IMR-90 (cell line): ENCODE measurements around the gene MYO3B. TPM values are rescaled to one million over a fixed set of nuclear protein-coding genes. Genes with fewer than 3 reads are reported as not detected.

Experiments used
- ATAC-seq: fragments of 200-7000 bp; cut with Tn5 transposase; 2 replicates; pipeline ENCODE4 v1.9.1; 2020; ENCODE audit warnings: low read depth, mild to moderate bottlenecking, moderate library complexity
- BruUV-seq: library from RNA; stranded (reverse); fragments of 400-500 nt; replicated peaks from 2 replicates; lab custom pipeline; 2021; lab: Mats Ljungman, UMichigan
- CTCF ChIA-PET: fragments of 300-600 bp; formaldehyde crosslinking; extraction: SDS; loops from one replicate; lab custom pipeline; 2021; ENCODE audit warnings: antibody characterized with exemption; lab: Yijun Ruan, JAX
- POLR2A ChIA-PET: fragments of 300-600 bp; sonication (Branson Sonifier 250); formaldehyde crosslinking; loops from one replicate; lab custom pipeline; 2022; ENCODE audit warnings: antibody characterized with exemption; ENCODE audit not compliant: unreplicated experiment; lab: Charles Lee
- DNase-seq: peaks from one replicate; pipeline ENCODE4 v3.0.0; 2013
- H2AFZ ChIP-seq: replicated peaks from 2 replicates; pipeline ENCODE3; 2013; ENCODE audit warnings: low read length, mild to moderate bottlenecking; ENCODE audit not compliant: poor library complexity
- H2AK5ac ChIP-seq: 2 replicates; pipeline ENCODE4 v1.6.1; 2013; ENCODE audit warnings: low read depth, low read length, inconsistent platforms
- H2AK9ac ChIP-seq: replicated peaks from 2 replicates; pipeline ENCODE3; 2013; ENCODE audit warnings: mild to moderate bottlenecking, low read depth, low read length, moderate library complexity; ENCODE audit not compliant: poor library complexity
- H2BK120ac ChIP-seq: 2 replicates; pipeline ENCODE4 v1.6.1; 2013; ENCODE audit warnings: low read depth, low read length, inconsistent platforms
- H2BK15ac ChIP-seq: 3 replicates; pipeline ENCODE4 v1.6.1; 2013; ENCODE audit warnings: low read depth, low read length, inconsistent platforms
- H2BK20ac ChIP-seq: 2 replicates; pipeline ENCODE4 v1.6.1; 2013; ENCODE audit warnings: low read depth, mild to moderate bottlenecking, inconsistent platforms, low read length, moderate library complexity
- H2BK5ac ChIP-seq: 2 replicates; pipeline ENCODE4 v1.6.1; 2013; ENCODE audit warnings: mild to moderate bottlenecking, low read depth, low read length, inconsistent platforms; ENCODE audit not compliant: poor library complexity, severe bottlenecking
- H3K14ac ChIP-seq: replicated peaks from 2 replicates; pipeline ENCODE4 v1.6.1; 2013; ENCODE audit warnings: low read depth, low read length, inconsistent platforms
- H3K18ac ChIP-seq: 2 replicates; pipeline ENCODE4 v1.6.1; 2013; ENCODE audit warnings: low read depth, low read length, control low read depth
- H3K23ac ChIP-seq: 2 replicates; pipeline ENCODE4 v1.6.1; 2013; ENCODE audit warnings: low read depth, low read length, inconsistent platforms
- H3K27ac ChIP-seq: 2 replicates; pipeline ENCODE4 v1.5.1; 2013; ENCODE audit warnings: mild to moderate bottlenecking, control low read depth, low read length; ENCODE audit not compliant: insufficient read depth
- H3K27me3 ChIP-seq: 2 replicates; pipeline ENCODE4 v1.6.1; 2013; ENCODE audit warnings: low read length; ENCODE audit not compliant: control insufficient read depth, insufficient read depth
- H3K36me3 ChIP-seq: 2 replicates; pipeline ENCODE4 v1.6.1; 2013; ENCODE audit warnings: low read length, mixed read lengths; ENCODE audit not compliant: control insufficient read depth, insufficient read depth
- H3K4ac ChIP-seq: 2 replicates; pipeline ENCODE4 v1.6.1; 2013; ENCODE audit warnings: low read depth, low read length, inconsistent platforms
- H3K4me1 ChIP-seq: 2 replicates; pipeline ENCODE4 v1.6.1; 2013; ENCODE audit warnings: low read length, mixed read lengths; ENCODE audit not compliant: control insufficient read depth, insufficient read depth
- H3K4me2 ChIP-seq: 2 replicates; pipeline ENCODE4 v1.6.1; 2013; ENCODE audit warnings: low read depth, mild to moderate bottlenecking, control low read depth, low read length, moderate library complexity
- H3K4me3 ChIP-seq: 2 replicates; pipeline ENCODE4 v1.5.1; 2013; ENCODE audit warnings: low read depth, mild to moderate bottlenecking, control low read depth, low read length, moderate library complexity; ENCODE audit not compliant: insufficient read depth
- H3K56ac ChIP-seq: 2 replicates; pipeline ENCODE4 v1.6.1; 2013; ENCODE audit warnings: low read length, inconsistent platforms; ENCODE audit not compliant: insufficient read depth; ENCODE audit errors: extremely low read depth
- H3K79me1 ChIP-seq, 2 experiments: 2 replicates each; pipeline ENCODE4 v1.6.1; 2013; ENCODE audit warnings: low read length in 2 of 2, inconsistent platforms in 1 of 2, low read depth in 1 of 2
- H3K9ac ChIP-seq: 2 replicates; pipeline ENCODE4 v1.6.1; 2013; ENCODE audit warnings: low read depth, low read length, control low read depth
- H3K9me1 ChIP-seq: 2 replicates; pipeline ENCODE4 v1.6.1; 2013; ENCODE audit warnings: low read length, inconsistent platforms; ENCODE audit not compliant: insufficient read depth
- H3K9me3 ChIP-seq: 2 replicates; pipeline ENCODE4 v1.6.1; 2013; ENCODE audit warnings: low read length; ENCODE audit not compliant: control insufficient read depth, insufficient read depth
- H4K20me1 ChIP-seq: 2 replicates; pipeline ENCODE4 v1.6.1; 2013; ENCODE audit warnings: low read length, inconsistent platforms; ENCODE audit not compliant: insufficient read depth
- H4K5ac ChIP-seq: 2 replicates; pipeline ENCODE4 v1.6.1; 2013; ENCODE audit warnings: mild to moderate bottlenecking, low read depth, low read length, control low read depth
- H4K8ac ChIP-seq, 2 experiments: 2 replicates each; pipeline ENCODE4 v1.6.1; 2013; ENCODE audit warnings: low read depth in 2 of 2, low read length in 2 of 2, control low read depth in 1 of 2, inconsistent platforms in 1 of 2
- H4K91ac ChIP-seq: 2 replicates; pipeline ENCODE4 v1.6.1; 2013; ENCODE audit warnings: low read depth, low read length, inconsistent platforms; ENCODE audit not compliant: insufficient read depth
- CEBPB ChIP-seq: IDR thresholded peaks from 2 replicates; pipeline ENCODE4 v1.6.1; 2012; ENCODE audit warnings: low read depth, low read length, improper control_type of control experiment
- CHD1 ChIP-seq: IDR thresholded peaks from 2 replicates; pipeline ENCODE4 v1.6.1; 2012; ENCODE audit warnings: low read depth, low read length, improper control_type of control experiment
- ELK1 ChIP-seq: fragments of 150-350 bp; IDR thresholded peaks from 2 replicates; pipeline ENCODE4 v1.6.1; 2016; ENCODE audit warnings: low read depth, mild to moderate bottlenecking, low read length, moderate library complexity, borderline replicate concordance
- FOS ChIP-seq: fragments of 150-350 bp; IDR thresholded peaks from 2 replicates; pipeline ENCODE4 v1.6.1; 2016; ENCODE audit warnings: low read depth, low read length
- MAFK ChIP-seq: IDR thresholded peaks from 2 replicates; pipeline ENCODE4 v1.6.1; 2012; ENCODE audit warnings: low read depth, low read length, improper control_type of control experiment
- MXI1 ChIP-seq: IDR thresholded peaks from 2 replicates; pipeline ENCODE4 v1.6.1; 2012; ENCODE audit warnings: low read depth, mild to moderate bottlenecking, low read length, moderate library complexity, borderline replicate concordance
- NFE2L2 ChIP-seq: fragments of 150-350 bp; IDR thresholded peaks from 2 replicates; pipeline ENCODE4 v1.6.1; 2016; ENCODE audit warnings: low read depth, mild to moderate bottlenecking, low read length
- POLR2A ChIP-seq: IDR thresholded peaks from 2 replicates; pipeline ENCODE4 v1.6.1; 2012; ENCODE audit warnings: mild to moderate bottlenecking, low read depth, low read length
- RAD21 ChIP-seq: IDR thresholded peaks from 2 replicates; pipeline ENCODE4 v1.6.1; 2012; ENCODE audit warnings: low read length, improper control_type of control experiment
- RCOR1 ChIP-seq: IDR thresholded peaks from 2 replicates; pipeline ENCODE4 v1.6.1; 2012; ENCODE audit warnings: mild to moderate bottlenecking, low read length, improper control_type of control experiment; ENCODE audit not compliant: insufficient replicate concordance
- SMC3 ChIP-seq: fragments of 150-350 bp; IDR thresholded peaks from 2 replicates; pipeline ENCODE4 v1.6.1; 2016; ENCODE audit warnings: low read depth, mild to moderate bottlenecking, antibody characterized with exemption, low read length, moderate library complexity
- USF2 ChIP-seq: fragments of 150-350 bp; IDR thresholded peaks from 2 replicates; pipeline ENCODE4 v1.6.1; 2017; ENCODE audit warnings: mild to moderate bottlenecking, antibody characterized with exemption, low read length, low read depth
- WGBS, 2 experiments: methylation state at CpG; one replicate each; pipeline versions ENCODE4 v1.1.5 to v1.1.7; 2013; ENCODE audit warnings: missing lambda C conversion rate in 2 of 2; ENCODE audit not compliant: insufficient read length in 1 of 2; ENCODE audit errors: extremely low coverage in 2 of 2; 5-methylcytosine and 5-hydroxymethylcytosine counted together
- dilution Hi-C: fragments of 300-500 bp; cut with HindIII; formaldehyde crosslinking; loops from one replicate; pipeline ENCODE4 v1.14.3; 2018; ENCODE audit warnings: low sequenced_read_pairs; ENCODE audit not compliant: unreplicated experiment
- in situ Hi-C: fragments of 300-500 bp; cut with MboI; formaldehyde crosslinking; loops from 3 replicates; pipeline ENCODE4 v1.14.3; 2019; ENCODE audit warnings: low sequenced_read_pairs, inconsistent platforms, mixed read lengths
- intact Hi-C: fragments of 100-400 bp; cut with micrococcal nuclease; formaldehyde crosslinking; loops from 2 replicates; pipeline ENCODE4 v1.10.0; 2022
- polyA plus RNA-seq, 3 experiments: library from polyadenylated mRNA; depleted of rRNA; stranded (reverse); fragments of >200 nt; gene quantifications; 2 replicates each; pipeline ENCODE4 v1.2.3, GENCODE V29; 2012; ENCODE audit warnings: low replicate concordance in 1 of 3
- total RNA-seq: library from RNA; depleted of rRNA; stranded (reverse); fragments of >200 nt; gene quantifications from 2 replicates; pipeline ENCODE4 v1.2.3, GENCODE V29; 2012

Gene MYO3B
- total and polyA plus RNA-seq, 2 of the 4 experiments (the other 2 are of a cell fraction), result 0.02 TPM; not detected in 1

GRCh38 chr2:170207901-170208300 is 30.0 kb downstream of the MYO3B start:
- ChIA-PET CTCF (no interaction called here), POLR2A (no interaction called here)
- Histone ChIP-seq H3K4ac (no peak overlapping the region), H3K27ac (no peak overlapping the region), H4K5ac (no peak overlapping the region), H4K91ac (no peak overlapping the region), H3K4me3 (no peak overlapping the region), H2AK5ac (no peak overlapping the region), H3K9ac (no peak overlapping the region), H4K20me1 (no peaks in the 10 kb centered on the region), H3K27me3 (no peaks in the 10 kb centered on the region), H2BK15ac (no peak overlapping the region), H2BK5ac (no peak overlapping the region), H2AK9ac (no peak overlapping the region), H3K23ac (no peak overlapping the region), H3K36me3 (no peaks in the 10 kb centered on the region), H3K4me2 (no peak overlapping the region), H3K56ac (no peak overlapping the region), H3K79me1 (no peaks in the 10 kb centered on the region), H3K14ac (no peak overlapping the region), H4K8ac (no peak overlapping the region), H2AFZ (no peak overlapping the region), H3K9me3 (no peaks in the 10 kb centered on the region), H2BK20ac (no peak overlapping the region), H2BK120ac (no peak overlapping the region), H3K18ac (no peak overlapping the region), H3K4me1 (no peaks in the 10 kb centered on the region), H3K9me1 (no peaks in the 10 kb centered on the region; the same call in 1 of the 2 replicates)
- no peak for ATAC-seq
- no TSS peak for BruUV-seq
- no CpG with 5 or more reads among the region's 4 CpGs for WGBS, 2 experiments
- in situ Hi-C loops, result no loop called here
- no peak for DNase-seq
- TF ChIP-seq MXI1 (no peak), MAFK (no peak), NFE2L2 (no peak), ELK1 (no peak), RAD21 (no peak), POLR2A (no peak), FOS (no peak), CEBPB (no peak), USF2 (no peak), CHD1 (no peak), RCOR1 (no peak), SMC3 (no peak)
- intact Hi-C loops, result no loop called here
- dilution Hi-C loops, result no loop called here
